Type B pancreatic cell (in vitro differentiated cells): ENCODE data around the gene PLEKHG4B. TPM values are rescaled to one million over a fixed set of nuclear protein-coding genes. Genes with fewer than 3 reads are reported as not detected.
A peak's percentile ranks its signal among the peaks of the same experiment; 100 is the strongest.
"Not testable (repeated sequence)": the region's sequence is repeated elsewhere in the genome, so short reads cannot be mapped to it uniquely, and the experiment has no call there.

Experiments
- DNase-seq: peaks from one replicate; pipeline ENCODE4 v3.0.0; 2021; ENCODE audit warnings: mixed read lengths; ENCODE audit not compliant: unreplicated experiment; ENCODE audit errors: extremely low spot score
- H3K27ac Mint-ChIP-seq: 2 replicates; pipeline ENCODE4 v1.8.0; 2021; ENCODE audit warnings: mild to moderate bottlenecking, mixed read lengths
- H3K27me3 Mint-ChIP-seq: 2 replicates; pipeline ENCODE4 v1.8.0; 2021; ENCODE audit warnings: mixed read lengths
- H3K36me3 Mint-ChIP-seq: 2 replicates; pipeline ENCODE4 v1.8.0; 2021; ENCODE audit warnings: mixed read lengths
- H3K4me1 Mint-ChIP-seq: one replicate; pipeline ENCODE4 v1.8.0; 2021; ENCODE audit warnings: mixed read lengths; ENCODE audit not compliant: unreplicated experiment
- H3K4me3 Mint-ChIP-seq: 2 replicates; pipeline ENCODE4 v1.8.0; 2021; ENCODE audit warnings: mild to moderate bottlenecking, mixed read lengths
- H3K9me3 Mint-ChIP-seq: 2 replicates; pipeline ENCODE4 v1.8.0; 2021; ENCODE audit warnings: mixed read lengths
- CTCF ChIP-seq: fragments of 200-600 bp; sonication (generic); conservative IDR thresholded peaks from 2 replicates; pipeline ENCODE4 v1.5.0; 2021; ENCODE audit warnings: antibody characterized with exemption, mild to moderate bottlenecking
- total RNA-seq: library from RNA; stranded (reverse); gene quantifications from 2 replicates; pipeline ENCODE4 v1.2.1, GENCODE V29; 2021; ENCODE audit warnings: low replicate concordance

Gene PLEKHG4B
- total RNA-seq, 1 donor from 2014 or later, result 32.8 TPM

DNA sequence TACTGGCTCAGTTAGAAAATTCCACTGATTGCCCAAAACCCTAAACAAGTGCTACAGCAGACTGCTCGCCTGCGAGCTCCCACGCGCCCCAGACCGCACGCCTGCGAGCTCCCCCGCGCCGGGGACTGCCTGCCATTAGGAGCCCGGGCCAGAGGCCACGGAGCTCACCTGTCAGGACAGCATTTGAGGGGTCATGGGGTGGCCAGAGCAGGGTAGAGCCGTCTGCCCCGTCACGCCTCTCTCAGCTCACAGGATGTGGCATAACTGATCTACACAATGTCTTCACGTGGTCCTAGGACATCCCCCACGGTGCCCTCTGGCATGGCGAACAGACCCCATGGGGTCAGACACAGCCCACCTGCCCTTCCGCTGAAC, 70.2 kb downstream of the PLEKHG4B start:
- no peak overlapping the region for H3K27ac Mint-ChIP-seq
- no peaks in the 10 kb centered on the region for H3K9me3 Mint-ChIP-seq
- no peaks in the 10 kb centered on the region for H3K27me3 Mint-ChIP-seq
- no peak for DNase-seq
- TF ChIP-seq CTCF, result no peak
- H3K36me3 Mint-ChIP-seq, result peaks cover 10% of the 10 kb centered on the region
- no peak overlapping the region for H3K4me3 Mint-ChIP-seq
- H3K4me1 Mint-ChIP-seq, result no peaks in the 10 kb centered on the region

DNA sequence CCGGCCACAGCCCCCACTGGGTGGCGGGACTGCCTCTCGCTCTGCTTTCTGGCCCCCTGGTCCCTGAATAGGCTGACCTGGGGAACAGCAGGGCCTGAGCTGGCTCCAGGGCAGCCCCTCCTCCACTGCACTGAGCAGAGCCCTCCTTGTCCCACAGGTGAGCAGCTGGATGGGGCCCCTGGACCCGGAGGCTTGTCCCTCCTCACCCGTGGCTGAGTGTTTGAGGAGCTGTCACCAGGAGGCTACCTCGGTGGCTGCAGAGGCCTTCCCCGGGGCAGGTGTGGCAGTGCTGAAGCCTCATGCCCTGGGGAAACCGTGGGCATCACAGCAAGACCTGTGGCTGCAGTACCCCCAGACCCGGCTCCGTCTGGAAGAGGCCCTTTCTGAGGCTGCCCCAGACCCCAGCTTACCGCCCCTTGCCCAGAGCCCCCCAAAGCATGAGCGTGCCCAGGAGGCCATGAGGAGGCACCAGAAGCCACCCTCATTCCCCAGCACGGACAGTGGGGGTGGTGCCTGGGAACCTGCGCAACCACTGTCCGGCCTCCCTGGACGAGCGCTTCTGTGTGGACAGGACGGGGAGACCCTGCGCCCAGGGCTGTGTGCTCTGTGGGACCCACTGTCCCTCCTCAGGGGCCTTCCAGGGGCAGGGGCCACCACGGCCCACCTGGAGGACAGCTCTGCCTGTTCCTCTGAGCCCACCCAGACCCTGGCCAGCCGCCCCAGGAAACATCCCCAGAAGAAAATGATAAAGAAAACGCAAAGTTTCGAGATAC, 70.8 kb downstream of the PLEKHG4B start:
- Mint-ChIP-seq H3K27me3 (no peaks in the 10 kb centered on the region), H3K4me1 (no peaks in the 10 kb centered on the region), H3K9me3 (no peaks in the 10 kb centered on the region), H3K4me3 (no peak overlapping the region), H3K36me3 (peaks cover 10% of the 10 kb centered on the region), H3K27ac (no peak overlapping the region)
- no peak for DNase-seq
- TF ChIP-seq CTCF, result no peak

- no peak overlapping the region for H3K27ac Mint-ChIP-seq
Observed at GRCh38 chr5:163338-163620, 71.3 kb downstream of the PLEKHG4B start.

GRCh38 chr5:163841-164240, 71.9 kb downstream of the PLEKHG4B start:
- peaks cover 4% of the 10 kb centered on the region for H3K4me1 Mint-ChIP-seq
- no peak for DNase-seq
- no peaks in the 10 kb centered on the region for H3K27me3 Mint-ChIP-seq
- H3K36me3 Mint-ChIP-seq, result peaks cover 10% of the 10 kb centered on the region
- H3K27ac Mint-ChIP-seq, result peak overlapping the region; percentile 19
- TF ChIP-seq CTCF, result no peak
- no peaks in the 10 kb centered on the region for H3K9me3 Mint-ChIP-seq
- H3K4me3 Mint-ChIP-seq, result no peak overlapping the region

More at GRCh38 chr5:163338-163620, 71.3 kb downstream of the PLEKHG4B start:
- Mint-ChIP-seq H3K9me3 (no peaks in the 10 kb centered on the region), H3K4me1 (no peaks in the 10 kb centered on the region), H3K4me3 (no peak overlapping the region), H3K36me3 (peaks cover 10% of the 10 kb centered on the region), H3K27me3 (no peaks in the 10 kb centered on the region)
- no peak for DNase-seq
- no peak for TF ChIP-seq CTCF

GRCh38 chr5:164244-164643, 72.3 kb downstream of the PLEKHG4B start:
- H3K27me3 Mint-ChIP-seq, result no peaks in the 10 kb centered on the region
- DNase-seq, result no peak
- H3K4me1 Mint-ChIP-seq, result peaks cover 4% of the 10 kb centered on the region
- peaks cover 10% of the 10 kb centered on the region for H3K36me3 Mint-ChIP-seq
- TF ChIP-seq CTCF, result no peak
- H3K9me3 Mint-ChIP-seq, result no peaks in the 10 kb centered on the region
- H3K27ac Mint-ChIP-seq, result peak overlapping the region; percentile 19
- no peak overlapping the region for H3K4me3 Mint-ChIP-seq

- not testable (repeated sequence) for H3K27me3 Mint-ChIP-seq, H3K4me1 Mint-ChIP-seq, H3K4me3 Mint-ChIP-seq, H3K9me3 Mint-ChIP-seq, DNase-seq
- Mint-ChIP-seq H3K36me3 (peaks cover 10% of the 10 kb centered on the region), H3K27ac (peak overlapping the region; percentile 19)
Observed at GRCh38 chr5:164783-165182, 72.8 kb downstream of the PLEKHG4B start.
